Progenitor cell of endocrine pancreas (in vitro differentiated cells): Measurements from ENCODE around the gene TLE1. TPM values are rescaled to one million over a fixed set of nuclear protein-coding genes. Genes with fewer than 3 reads are reported as not detected.
A peak's percentile ranks its signal among the peaks of the same experiment; 100 is the strongest.
"Not testable (repeated sequence)": the region's sequence is repeated elsewhere in the genome, so short reads cannot be mapped to it uniquely, and the experiment has no call there.

Source experiments
- DNase-seq: peaks from one replicate; pipeline ENCODE4 v3.0.0; 2021; ENCODE audit warnings: low spot score; ENCODE audit not compliant: unreplicated experiment
- H3K27ac Mint-ChIP-seq: 2 replicates; pipeline ENCODE4 v1.8.0; 2021; ENCODE audit warnings: mild to moderate bottlenecking, moderate library complexity, mixed read lengths
- H3K27me3 Mint-ChIP-seq: 2 replicates; pipeline ENCODE4 v1.8.0; 2021; ENCODE audit warnings: mixed read lengths
- H3K36me3 Mint-ChIP-seq: 2 replicates; pipeline ENCODE4 v1.8.0; 2022; ENCODE audit warnings: mixed read lengths; ENCODE audit not compliant: insufficient read depth
- H3K4me1 Mint-ChIP-seq: 2 replicates; pipeline ENCODE4 v1.8.0; 2021; ENCODE audit warnings: low read depth, mixed read lengths
- H3K4me3 Mint-ChIP-seq: 2 replicates; pipeline ENCODE4 v1.8.0; 2021; ENCODE audit warnings: low read depth, mild to moderate bottlenecking, moderate library complexity, mixed read lengths
- H3K9me3 Mint-ChIP-seq: 2 replicates; pipeline ENCODE4 v1.8.0; 2021; ENCODE audit warnings: low read depth, mixed read lengths
- total RNA-seq: library from RNA; stranded (reverse); gene quantifications from 2 replicates; pipeline ENCODE4 v1.2.1, GENCODE V29; 2021
- TF ChIP-seq, protein P1 (sequence below): fragments of 200-600 bp; sonication (generic); IDR thresholded peaks from one replicate; pipeline ENCODE4 v1.5.0; 2021; ENCODE audit warnings: antibody characterized with exemption, mild to moderate bottlenecking; ENCODE audit not compliant: unreplicated experiment

Gene TLE1
- total RNA-seq, 1 donor from 2014 or later, result 68.7 TPM

DNA sequence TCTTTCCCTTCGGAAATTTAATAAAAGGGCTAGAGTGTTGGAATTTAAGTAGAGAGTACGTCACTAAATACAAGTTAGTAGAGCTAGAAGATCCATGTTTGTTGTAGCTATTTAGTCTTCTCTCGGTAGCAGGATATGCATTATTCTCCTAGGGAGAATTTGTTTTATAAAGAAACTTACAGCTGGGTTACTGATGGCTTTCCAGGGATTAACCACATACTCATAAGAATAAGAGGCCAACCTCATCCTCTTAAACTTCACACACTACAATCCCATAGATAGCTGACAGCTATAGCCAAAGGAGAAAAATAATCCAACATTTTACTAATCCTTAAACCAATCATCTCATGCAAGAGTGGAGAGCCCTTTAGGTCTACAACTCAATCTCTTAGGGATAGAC, 43.0 kb downstream of the TLE1 start:
- H3K4me1 Mint-ChIP-seq, result peaks cover 12% of the 10 kb centered on the region
- H3K4me3 Mint-ChIP-seq, result no peak overlapping the region
- no peak for DNase-seq

DNA sequence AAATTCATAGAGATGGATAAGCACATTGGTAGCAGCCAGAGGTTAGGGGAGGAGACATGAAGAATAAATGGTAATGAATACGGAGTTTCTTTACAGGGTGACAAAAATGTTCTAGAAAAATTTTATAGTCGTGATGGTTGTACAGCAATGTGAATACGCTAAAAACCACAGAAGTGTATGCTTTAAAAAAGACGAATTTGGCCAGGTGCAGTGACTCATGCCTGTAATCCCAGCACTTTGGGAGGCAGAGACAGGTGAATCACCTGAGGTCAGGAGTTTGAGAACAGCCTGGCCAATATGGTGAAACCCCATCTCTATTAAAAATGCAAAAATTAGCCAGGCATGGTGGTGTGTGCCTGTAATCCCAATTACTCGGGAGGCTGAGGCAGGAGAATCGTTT, 44.8 kb downstream of the TLE1 start:
- H3K27ac Mint-ChIP-seq, H3K4me1 Mint-ChIP-seq, DNase-seq, H3K9me3 Mint-ChIP-seq, H3K4me3 Mint-ChIP-seq, H3K27me3 Mint-ChIP-seq: not testable (repeated sequence)
- H3K36me3 Mint-ChIP-seq, result peaks cover 22% of the 10 kb centered on the region

More for the DNA sequence above, 43.0 kb downstream of the TLE1 start:
- Mint-ChIP-seq H3K36me3 (peaks cover 20% of the 10 kb centered on the region), H3K27ac (no peak overlapping the region), H3K27me3 (no peaks in the 10 kb centered on the region), H3K9me3 (peaks cover 4% of the 10 kb centered on the region)
- TF ChIP-seq, protein P1, sequence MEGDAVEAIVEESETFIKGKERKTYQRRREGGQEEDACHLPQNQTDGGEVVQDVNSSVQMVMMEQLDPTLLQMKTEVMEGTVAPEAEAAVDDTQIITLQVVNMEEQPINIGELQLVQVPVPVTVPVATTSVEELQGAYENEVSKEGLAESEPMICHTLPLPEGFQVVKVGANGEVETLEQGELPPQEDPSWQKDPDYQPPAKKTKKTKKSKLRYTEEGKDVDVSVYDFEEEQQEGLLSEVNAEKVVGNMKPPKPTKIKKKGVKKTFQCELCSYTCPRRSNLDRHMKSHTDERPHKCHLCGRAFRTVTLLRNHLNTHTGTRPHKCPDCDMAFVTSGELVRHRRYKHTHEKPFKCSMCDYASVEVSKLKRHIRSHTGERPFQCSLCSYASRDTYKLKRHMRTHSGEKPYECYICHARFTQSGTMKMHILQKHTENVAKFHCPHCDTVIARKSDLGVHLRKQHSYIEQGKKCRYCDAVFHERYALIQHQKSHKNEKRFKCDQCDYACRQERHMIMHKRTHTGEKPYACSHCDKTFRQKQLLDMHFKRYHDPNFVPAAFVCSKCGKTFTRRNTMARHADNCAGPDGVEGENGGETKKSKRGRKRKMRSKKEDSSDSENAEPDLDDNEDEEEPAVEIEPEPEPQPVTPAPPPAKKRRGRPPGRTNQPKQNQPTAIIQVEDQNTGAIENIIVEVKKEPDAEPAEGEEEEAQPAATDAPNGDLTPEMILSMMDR, result no peak

DNA sequence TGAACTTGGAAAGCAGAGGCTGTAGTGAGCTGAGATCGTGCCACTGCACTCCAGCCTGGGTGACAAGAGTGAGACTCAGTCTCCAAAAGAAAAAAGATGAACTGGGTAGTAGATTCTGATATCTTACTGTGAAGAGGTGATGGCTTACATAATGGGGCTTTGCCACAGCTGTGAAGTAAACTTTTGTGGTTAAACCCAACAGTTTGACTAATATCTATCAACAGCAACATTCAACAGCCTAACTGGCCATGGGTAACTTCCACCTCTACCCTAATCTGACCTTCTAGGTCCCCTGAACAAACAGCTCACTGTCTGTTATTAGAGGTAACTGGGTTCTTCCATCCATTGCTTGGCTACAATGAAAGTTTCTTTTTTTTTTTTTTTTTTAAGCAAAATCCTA, 52.1 kb downstream of the TLE1 start:
- peaks cover 15% of the 10 kb centered on the region for H3K36me3 Mint-ChIP-seq
- no peak overlapping the region for H3K4me3 Mint-ChIP-seq

DNA sequence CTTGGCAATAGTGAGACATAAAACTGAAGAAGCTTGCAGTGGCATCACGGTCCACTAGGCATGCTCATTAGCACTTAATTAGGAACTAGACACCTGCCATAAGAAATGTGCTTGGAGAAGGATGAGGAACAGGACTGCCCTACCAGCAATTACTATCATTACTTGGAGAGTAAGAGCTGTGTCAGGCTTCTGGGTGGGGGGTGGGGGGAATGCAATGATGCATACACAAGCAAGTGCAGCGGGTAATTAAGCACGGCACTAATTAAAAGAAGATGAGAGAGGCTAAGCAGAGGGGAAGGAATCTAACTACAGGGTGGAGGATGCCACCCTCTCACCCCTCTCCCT, 53.1 kb downstream of the TLE1 start:
- Mint-ChIP-seq H3K36me3 (peaks cover 18% of the 10 kb centered on the region), H3K27me3 (no peaks in the 10 kb centered on the region), H3K9me3 (no peaks in the 10 kb centered on the region), H3K27ac (no peak overlapping the region), H3K4me1 (peaks cover 19% of the 10 kb centered on the region), H3K4me3 (no peak overlapping the region)
- DNase-seq, result no peak
- TF ChIP-seq, protein P1, result no peak

More for the DNA sequence above, 52.1 kb downstream of the TLE1 start:
- no peak for DNase-seq
- H3K27ac Mint-ChIP-seq, result no peak overlapping the region
- peaks cover 19% of the 10 kb centered on the region for H3K4me1 Mint-ChIP-seq
- TF ChIP-seq, protein P1, result no peak
- H3K27me3 Mint-ChIP-seq, result no peaks in the 10 kb centered on the region
- no peaks in the 10 kb centered on the region for H3K9me3 Mint-ChIP-seq

DNA sequence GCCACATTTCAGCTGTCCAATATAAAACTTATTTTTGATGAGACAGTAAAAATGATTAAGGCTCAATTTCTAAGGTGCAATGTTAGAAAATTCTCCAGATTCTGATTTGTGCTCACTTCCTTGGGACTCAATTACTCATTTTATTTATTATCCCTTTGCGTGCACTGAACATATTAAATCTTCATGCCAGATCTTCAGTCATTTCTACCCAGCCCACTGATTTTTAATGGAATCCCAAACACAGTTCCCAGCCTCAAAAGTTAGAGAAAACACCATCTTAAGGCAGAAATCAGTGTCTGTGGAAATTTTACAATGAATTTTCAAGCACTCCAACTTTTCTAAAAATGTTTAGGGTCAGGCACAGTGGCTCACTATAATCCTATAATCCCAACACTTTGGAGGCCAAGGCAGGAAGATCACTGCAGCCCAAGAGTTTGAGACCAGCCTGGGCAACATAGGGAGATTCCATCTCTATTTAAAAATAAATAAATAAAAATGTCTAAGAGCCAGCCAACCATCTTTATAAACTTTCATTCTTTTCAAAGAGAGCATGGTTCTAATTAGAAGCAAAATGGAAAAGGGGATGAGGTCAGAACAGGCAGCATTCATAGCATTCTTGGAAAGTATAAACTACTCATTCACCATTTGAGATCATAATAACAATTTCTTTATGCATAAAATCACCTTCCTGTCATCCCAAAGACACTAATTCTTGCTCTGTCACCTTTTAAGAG, 53.7 kb downstream of the TLE1 start:
- TF ChIP-seq, protein P1, result no peak
- H3K9me3 Mint-ChIP-seq, result no peaks in the 10 kb centered on the region
- no peak overlapping the region for H3K4me3 Mint-ChIP-seq
- H3K27me3 Mint-ChIP-seq, result no peaks in the 10 kb centered on the region
- H3K36me3 Mint-ChIP-seq, result peaks cover 17% of the 10 kb centered on the region
- no peak overlapping the region for H3K27ac Mint-ChIP-seq
- DNase-seq, result no peak
- peaks cover 19% of the 10 kb centered on the region for H3K4me1 Mint-ChIP-seq

DNA sequence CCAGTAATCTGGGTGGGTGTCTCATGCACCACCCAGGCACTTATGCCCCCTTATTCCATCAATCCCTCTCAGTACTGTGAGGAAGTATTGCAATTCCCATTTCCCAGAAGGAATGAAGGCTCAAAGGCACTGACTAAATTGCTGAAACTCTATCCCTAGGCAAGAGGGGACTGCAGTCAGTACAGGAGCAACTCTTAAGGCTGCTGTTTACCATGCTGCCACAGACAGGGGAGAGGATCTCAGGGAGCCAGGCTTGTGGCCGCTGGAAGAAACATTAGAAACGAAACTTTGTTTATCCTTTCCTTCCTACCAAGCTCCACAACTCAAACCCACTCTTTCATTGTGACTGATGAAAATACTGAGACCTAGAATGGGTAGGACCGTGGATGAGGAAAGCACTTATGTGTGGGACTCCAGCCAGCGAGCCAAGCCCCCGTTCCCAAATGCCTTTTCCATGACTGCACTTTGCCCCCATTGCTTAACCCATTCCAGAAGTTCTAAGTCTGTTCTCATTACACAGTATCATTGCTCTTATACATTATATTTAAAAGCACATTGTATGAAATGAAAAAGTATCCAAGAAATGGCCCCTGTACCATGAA, 54.3 kb downstream of the TLE1 start:
- H3K27ac Mint-ChIP-seq, result peak overlapping the region; percentile 37

More for the DNA sequence above, 54.3 kb downstream of the TLE1 start:
- peaks cover 20% of the 10 kb centered on the region for H3K4me1 Mint-ChIP-seq
- H3K4me3 Mint-ChIP-seq, result no peak overlapping the region
- no peak for DNase-seq
- no peaks in the 10 kb centered on the region for H3K27me3 Mint-ChIP-seq
- peaks cover 13% of the 10 kb centered on the region for H3K36me3 Mint-ChIP-seq
- H3K9me3 Mint-ChIP-seq, result no peaks in the 10 kb centered on the region
- TF ChIP-seq, protein P1, result no peak
